GM18858 (cell line): ENCODE measurements around the gene ARPC5.
"Not testable (repeated sequence)": the region's sequence is repeated elsewhere in the genome, so short reads cannot be mapped to it uniquely, and the experiment has no call there.

Source experiments
- ATAC-seq: cut with Tn5 transposase; IDR thresholded peaks from one replicate; pipeline ENCODE4 v1.9.1; 2021; ENCODE audit not compliant: unreplicated experiment

Gene ARPC5

GRCh38 chr1:183612975-183613374 lies 22.6 kb downstream of the ARPC5 start:
- ATAC-seq = not testable (repeated sequence)

GRCh38 chr1:183612407-183612806 lies 23.2 kb downstream of the ARPC5 start:
- no peak for ATAC-seq

DNA sequence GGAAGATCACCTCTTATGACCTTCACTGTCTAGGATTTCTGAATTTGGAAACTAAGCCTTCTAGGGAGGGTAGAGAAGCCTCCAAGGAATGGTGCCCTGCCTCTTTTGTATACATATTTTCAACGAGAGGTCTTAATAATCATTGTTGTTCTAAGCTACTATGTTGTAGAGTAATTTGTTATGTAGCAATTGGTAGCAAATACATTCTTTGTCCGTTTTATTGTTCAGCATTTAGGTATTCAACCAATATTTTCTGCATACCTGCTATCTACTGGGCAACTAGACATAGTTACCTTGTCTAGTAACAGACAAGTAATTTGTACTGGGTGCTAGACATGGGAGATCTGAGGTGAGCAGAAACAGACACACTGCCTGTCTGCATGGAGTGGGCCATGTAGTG lies 24.6 kb downstream of the ARPC5 start:
- no peak for ATAC-seq

- no peak for ATAC-seq
These were observed 25.7 kb downstream of the ARPC5 start for GRCh38 chr1:183609759-183610452.

- ATAC-seq = peak; percentile 39
These were observed 26.3 kb downstream of the ARPC5 start for GRCh38 chr1:183609313-183609712.

DNA sequence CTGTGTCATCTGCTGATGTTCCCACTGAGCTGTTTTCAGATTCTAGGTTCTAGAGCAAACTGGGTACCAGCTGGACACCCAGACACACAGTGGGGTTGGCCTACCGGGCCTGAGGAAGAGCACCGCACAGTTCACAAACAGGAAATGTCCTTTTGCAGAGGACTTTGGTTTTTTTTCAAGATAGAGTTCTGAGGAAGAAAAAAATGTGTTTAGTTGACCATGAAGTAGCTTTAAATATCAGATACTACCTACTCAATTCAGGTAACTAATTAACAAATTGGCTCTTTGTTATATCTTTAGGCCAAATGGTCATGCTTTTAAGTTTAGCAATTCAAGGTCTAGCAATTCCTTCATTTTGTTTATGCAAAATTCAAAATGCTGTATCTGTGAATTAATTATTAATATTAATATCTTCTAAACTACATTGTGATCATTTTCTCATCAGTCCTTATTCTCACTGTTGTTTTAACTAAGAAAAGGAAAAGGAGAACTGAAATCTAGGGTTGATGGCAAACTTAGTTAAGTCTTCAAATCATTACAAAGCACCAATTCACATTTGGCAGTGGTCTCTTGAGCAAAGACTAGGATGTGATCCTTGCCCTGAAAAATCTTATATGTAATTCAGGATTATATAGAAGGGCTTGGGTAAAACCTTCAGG lies 28.1 kb downstream of the ARPC5 start:
- peak; percentile 39 for ATAC-seq

DNA sequence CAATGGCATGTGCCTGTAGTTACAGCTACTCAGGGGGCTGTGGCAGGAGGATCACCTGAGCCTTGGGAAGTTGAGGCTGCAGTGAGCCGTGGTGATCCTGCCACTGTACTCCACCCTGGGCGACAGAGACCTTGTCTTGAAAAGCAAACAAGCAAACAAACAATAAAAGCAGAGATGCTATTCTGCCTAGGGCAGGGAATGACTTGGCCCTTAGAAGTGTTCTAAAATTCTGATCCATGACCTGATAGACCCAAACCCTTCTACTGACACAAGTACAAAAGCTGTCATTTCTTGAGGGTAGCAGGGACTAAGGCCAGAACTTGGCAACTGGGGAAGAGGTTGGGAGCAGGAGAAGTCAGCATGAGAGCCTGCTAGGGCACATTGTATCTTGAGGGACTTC lies 29.7 kb downstream of the ARPC5 start:
- no peak for ATAC-seq

DNA sequence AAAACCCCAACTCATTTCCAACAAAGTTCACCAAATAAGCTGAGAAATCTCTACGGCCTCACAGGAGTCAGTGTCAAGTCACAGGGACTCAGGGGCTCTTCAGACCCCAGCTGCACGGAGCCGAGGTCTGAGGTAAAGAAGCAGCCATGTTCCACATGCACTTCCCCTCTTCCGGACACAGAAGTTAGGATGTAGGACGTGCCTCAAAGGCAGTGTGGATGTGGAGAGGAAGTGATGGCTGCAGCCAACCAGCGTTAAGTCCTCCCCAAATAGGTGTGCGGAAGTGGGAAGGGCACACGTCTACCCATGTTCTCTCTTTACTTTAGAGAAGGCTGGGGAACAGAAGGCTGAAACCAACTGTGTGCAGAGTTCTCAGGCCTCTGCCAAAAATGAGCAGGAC lies 30.8 kb downstream of the ARPC5 start:
- ATAC-seq = no peak

GRCh38 chr1:183604038-183604808 lies 31.4 kb downstream of the ARPC5 start:
- ATAC-seq = peak; percentile 34

GRCh38 chr1:183602510-183602909 lies 33.1 kb downstream of the ARPC5 start:
- no peak for ATAC-seq

DNA sequence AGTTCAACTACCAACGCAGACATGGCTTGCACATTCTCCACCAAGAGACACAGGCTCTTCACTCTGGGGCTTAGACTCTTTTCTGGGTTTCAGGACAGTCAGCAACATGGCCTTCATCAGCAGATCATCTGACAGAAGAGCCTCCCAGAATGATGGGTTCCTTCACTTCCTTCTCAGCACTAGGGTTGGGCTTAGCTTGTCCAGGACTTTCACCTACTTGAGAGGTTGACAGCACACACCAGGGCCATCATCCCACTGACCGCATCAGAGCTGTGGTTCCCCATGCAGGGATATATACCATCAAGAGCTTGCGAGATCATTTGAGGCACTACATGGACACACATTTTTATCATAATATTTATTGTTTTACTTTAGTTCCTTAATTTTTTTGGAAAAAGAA lies 34.9 kb downstream of the ARPC5 start:
- ATAC-seq = no peak

- ATAC-seq = no peak
These were observed 35.4 kb downstream of the ARPC5 start for GRCh38 chr1:183600136-183600535.

DNA sequence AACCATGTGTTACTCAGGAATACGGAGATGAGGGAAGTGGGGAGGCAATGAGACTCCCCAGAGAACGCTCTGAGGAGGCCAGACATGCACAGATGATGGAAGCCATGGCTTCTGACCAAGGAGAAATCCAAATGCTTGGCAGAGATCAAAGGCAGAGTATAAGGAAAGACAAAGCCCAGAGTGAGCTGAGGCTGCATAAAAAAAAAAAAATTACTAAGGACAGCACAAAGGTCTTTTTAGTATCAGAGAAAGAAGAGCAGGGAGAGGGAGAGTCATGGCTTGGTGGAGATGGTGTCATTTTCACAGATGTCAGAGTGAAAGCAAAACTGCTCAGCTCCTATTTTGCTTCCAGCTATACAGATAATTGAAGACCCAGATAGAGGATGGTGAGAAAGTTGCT lies 37.2 kb downstream of the ARPC5 start:
- peak; percentile 71 for ATAC-seq

GRCh38 chr1:183597656-183598347 lies 37.8 kb downstream of the ARPC5 start:
- ATAC-seq = no peak

- no peak for ATAC-seq
These were observed 39.1 kb downstream of the ARPC5 start for GRCh38 chr1:183596500-183596899.

DNA sequence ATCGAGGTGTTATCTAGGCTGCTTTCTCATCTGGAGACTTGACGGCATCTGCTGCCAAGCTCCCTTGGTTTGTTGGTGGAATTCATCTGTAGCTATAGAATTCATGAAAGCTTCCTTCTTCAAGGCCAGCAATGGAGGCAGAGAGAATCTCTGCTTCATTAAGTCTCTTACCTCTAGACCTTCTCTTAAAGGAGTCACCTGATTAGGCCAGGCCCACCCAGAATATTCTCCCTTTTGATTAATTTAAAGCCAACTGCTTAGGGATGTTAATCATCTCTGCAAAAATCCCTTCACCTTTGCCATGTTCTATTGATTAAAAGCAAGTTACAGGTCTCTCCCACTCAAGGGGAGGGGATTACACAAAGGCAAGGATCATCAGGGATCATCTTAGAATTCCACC lies 40.0 kb downstream of the ARPC5 start:
- no peak for ATAC-seq

DNA sequence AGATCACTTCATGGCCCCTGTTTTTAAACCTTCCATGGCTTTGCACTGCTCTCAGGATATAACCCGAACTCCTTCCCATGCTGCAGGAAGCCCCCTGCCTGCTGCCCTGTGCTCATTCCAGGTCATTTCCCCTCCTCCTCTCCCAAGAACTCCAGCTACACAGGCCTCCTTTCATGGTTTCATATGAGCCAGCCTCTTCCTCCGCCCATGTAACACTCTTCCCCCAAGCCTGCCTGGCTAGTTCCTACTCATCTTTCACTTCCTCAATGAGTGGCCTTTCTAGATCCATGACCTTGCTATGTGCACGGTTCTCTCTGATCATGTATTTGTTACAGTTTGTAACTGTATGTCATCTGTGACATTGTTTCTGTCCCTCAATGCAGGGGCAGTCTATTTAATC lies 42.2 kb downstream of the ARPC5 start:
- peak; percentile 42 for ATAC-seq

DNA sequence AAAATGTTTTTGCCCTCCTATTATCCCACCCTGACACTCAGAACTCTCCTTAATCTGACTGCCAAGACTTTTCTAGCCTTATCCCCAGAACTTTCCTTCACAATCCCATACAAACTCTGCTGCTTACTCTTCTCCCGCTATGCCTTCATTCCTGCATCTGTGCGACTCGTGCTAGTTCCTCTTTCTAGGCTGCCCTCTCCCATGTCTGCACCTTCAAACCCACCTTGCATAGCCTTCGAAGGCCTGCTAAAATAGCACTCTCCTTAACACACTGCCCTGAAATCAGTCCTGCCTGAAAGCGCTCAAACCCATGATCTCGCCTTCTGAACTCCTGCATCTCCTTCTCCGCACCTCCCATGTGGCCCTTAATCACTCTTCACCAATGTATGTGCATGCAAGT lies 42.9 kb downstream of the ARPC5 start:
- ATAC-seq = no peak

DNA sequence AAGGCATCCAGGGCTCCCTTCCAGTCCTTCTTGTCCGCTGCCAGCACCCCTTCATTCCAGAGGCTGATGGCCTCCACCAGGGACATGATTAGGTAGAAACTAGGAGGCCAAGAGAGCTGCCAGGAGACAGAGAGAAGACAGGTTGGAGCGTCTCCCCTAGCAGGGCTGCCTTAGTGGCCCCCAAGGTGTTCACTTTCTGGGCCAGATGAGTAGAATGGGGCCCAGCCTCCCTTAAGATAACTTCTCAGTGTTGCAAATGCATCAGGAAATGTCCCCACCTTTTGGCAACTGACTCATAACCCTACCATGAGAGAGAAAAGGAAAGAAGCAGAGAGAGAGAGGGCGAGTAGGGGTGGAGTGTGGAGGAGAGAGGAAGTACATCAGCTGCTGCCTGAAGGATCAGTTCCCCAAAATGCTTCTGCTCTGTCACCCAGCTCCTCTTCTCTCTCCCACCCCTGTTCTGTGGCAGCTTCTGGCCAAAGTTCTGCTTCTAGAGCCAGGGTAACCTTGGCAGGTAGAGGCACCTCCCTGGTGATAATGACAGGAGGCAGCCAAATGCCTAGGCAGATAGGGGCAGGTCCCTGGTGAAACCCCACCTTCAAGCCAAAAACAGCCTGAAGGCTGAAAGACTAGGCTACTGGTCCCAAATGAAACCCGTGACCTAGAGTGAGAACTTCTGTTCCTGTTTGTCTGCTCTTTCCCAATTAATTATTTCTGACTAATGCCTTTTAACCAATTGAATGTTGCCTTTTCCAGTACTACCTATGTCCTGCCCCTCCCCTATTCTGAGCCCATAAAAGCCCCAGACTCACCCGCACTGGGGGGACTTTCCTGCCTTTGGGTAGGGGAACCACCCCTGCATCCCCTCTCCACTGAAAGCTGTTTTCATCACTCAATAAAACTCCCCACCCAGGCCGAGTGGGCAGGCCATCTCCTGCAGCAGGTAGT lies 45.1 kb downstream of the ARPC5 start, which contains the start of gene NCF2:
Gene NCF2 (minus strand): TSS at position 216 of the 948 bp plus-strand sequence. CDS start 130 bp downstream, at position 86.
- peak; percentile 82 for ATAC-seq

DNA sequence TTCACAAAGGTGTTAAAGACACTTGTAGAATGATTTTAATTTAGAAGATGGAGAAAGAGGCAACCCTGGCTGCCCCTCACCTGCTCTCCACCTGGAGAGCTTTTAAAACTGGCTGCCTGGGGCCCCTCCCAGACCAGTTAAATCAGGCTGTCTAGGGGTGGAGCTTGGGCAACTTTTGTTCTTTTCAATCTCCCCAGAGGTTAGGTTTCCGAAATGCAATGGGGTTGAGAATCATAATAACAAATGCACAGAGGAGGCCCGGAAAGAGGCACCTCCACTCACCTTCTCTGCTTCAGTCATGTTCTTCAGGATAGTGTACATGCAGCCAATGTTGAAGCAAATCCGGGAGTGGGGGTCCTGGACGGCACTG lies 45.7 kb downstream of the ARPC5 start:
- ATAC-seq = no peak
